Measurements from ENCODE around the gene IRF2.

The IRF2 gene

DNA sequence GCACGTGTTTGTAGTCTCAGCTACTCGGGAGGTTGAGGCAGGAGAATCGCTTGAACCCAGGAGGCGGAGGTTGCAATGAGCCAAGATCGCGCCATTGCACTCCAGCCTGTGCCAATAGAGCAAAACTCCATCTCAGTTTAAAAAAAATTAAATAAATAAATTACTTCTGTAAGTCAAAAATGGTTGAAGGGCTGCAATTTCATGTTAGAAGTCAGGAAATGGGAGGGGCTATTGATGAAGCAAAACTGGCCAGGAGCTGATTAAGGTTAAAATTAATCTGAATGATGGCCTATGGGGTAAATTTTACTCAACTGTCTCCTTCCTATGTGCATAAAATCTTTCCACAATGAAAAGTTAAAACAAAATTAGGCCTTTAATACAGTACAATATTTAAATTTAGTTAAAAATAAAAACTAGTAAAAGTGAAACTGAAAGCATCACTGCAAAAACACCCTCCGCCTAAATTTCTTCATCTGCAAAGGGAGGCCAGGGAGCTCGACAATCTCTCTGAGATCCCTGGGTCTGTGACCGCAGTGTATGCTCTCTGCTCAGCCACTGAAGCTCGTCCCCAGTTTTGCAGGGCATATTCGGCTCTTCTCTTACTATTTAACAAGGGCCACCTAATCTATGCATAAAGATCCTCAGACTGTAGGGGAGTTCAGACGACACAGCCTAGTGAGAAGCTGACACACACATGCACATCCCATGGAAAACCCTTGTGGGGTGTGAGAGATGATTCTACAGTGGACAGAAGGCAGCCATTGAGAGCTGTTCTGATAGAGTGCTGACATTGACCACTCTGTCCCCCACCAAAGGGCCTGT lies 57.2 kb downstream of the IRF2 start:
- peak; percentile 41 for DNase-seq (ENCODE audit: low read depth, low spot score)
- H3K4me3 ChIP-seq (ENCODE audit: low read length) = peak overlapping the region; percentile 40

DNA sequence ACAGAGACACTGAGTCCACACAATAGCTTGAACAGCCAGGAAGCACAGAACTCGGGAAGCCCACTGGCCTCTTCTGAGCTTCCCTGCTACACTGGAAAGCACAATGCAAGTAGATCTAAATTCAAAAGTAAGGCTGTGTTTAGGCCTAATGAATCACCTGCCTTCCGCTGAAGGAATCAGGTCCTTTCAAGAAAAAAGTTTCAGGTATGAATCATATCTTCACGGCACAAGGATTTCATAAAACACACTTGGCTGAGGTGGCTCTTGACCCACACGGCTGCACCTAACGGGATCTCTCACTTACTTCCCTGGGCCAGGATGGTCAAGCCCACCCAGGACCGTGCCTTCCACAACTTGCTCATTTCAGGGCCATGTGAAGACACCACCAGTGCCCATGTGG lies 59.3 kb downstream of the IRF2 start:
- H3K4me3 ChIP-seq (ENCODE audit: low read length) = no peak overlapping the region
- no peak for DNase-seq (ENCODE audit: low read depth, low spot score)

DNA sequence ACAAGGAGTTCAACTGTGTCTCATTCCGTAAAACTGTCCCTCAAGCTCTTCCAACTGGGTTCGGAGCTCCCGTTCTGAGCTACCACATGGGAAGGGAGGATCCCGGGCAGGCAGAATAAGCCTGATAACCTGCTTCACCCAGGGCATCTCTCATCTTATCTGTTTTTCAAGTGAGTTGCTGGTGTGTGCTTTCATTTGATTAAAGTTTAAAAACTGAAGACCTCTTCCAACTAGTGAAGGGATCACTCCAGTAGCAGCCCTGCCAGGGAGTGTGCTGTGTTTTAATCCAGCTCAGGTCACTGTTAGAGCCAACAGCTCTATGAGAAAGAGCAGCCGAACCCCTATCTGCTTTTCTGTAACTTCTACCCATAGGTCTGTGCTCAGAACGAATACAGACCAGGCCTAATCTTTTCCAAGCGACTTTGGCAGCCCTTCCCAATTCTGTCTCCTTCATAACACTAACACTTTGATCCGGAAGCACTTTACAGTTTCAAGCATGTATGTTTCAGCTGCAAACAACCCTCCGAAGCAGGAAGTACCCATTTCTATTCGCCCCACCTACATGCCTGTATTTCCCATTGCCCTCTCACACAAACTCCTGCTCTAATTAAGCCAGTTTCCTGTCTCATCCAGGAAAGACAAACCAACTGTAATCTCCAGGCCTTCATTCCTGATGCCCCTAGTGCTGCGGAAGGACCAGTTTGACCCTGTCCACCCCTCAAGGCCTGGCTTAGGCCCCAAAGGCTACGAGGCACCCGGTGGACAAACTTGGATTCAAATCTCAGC lies 60.9 kb downstream of the IRF2 start:
- DNase-seq (ENCODE audit: low read depth, low spot score) = peak; percentile 28
- no peak overlapping the region for H3K4me3 ChIP-seq (ENCODE audit: low read length)

DNA sequence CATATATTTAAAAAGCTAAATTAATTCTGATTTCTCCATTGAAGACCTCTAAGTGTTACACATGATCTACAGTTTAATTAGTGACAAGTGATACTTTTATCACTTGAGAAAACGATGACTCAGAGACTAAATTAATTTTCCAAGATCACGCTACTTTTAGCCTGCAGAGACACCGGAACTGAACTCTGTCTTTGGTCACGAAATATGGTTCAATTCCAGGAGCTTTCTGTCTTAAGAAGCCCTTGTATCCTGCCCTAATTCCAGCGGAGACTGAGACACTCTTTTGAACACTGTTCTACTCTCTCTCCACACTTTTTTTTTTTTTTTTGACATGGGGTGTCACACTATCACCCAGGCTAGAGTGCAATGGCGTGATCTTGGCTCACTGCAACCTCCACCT lies 63.6 kb downstream of the IRF2 start:
- no peak for DNase-seq (ENCODE audit: low read depth, low spot score)
- H3K4me3 ChIP-seq (ENCODE audit: low read length) = no peak overlapping the region

DNA sequence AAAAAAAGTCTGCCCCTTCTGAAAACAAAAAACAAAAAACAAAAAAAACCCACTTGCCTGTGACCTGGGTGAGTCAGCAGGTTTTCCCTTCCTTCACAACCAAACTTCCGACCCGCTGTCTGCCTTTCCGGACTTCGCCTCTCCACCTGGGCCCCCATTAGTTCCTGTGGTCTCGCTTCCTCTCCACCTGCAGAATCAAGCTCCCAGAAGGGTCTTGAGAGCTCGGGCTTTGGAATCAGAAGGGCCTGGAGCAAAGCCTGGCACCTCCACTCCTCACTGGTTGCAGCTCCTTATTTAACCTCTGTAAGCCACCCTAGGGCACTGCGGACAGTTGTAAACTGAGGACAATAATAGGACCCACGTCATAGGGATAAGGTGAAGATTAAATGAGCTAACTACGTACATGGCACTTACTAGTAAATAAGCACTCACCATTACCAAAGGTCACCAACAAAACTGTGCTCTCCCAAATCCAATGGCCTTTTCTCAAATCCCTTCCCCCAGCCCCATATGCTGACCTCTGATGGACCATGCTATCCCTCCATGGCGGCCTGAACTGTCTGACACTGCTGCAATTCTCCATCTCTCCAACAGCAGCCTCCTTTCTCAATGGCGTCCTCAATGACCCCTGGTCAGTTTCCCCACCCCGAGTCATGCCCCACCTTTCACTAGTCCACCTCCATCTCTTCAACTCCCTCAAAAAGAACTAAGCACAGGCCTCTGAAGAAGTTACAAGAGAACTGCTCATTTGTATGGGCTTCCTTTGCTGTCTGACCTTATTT lies 64.2 kb downstream of the IRF2 start:
- no peak overlapping the region for H3K4me3 ChIP-seq (ENCODE audit: low read length)
- DNase-seq (ENCODE audit: low read depth, low spot score) = peak; percentile 87

DNA sequence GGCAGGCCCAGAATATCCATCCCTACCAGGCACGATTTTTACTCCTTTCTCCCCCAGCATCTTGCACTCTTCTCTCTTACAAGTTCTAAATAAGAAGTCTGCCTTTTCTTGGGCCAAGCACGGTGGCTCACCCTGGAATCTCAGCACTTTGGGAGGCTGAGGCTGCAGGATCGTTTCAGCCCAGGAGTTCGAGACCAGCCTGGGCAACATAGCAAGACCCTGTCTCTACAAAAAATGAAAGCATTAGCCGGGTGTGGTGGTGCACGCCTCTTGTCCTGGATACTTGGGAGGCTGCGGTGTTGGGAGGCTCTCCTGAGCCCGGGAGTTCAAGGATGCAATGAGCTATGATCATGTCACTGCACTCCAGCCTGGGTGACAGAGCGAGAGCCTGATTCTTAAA lies 64.8 kb downstream of the IRF2 start:
- DNase-seq (ENCODE audit: low read depth, low spot score) = no peak

DNA sequence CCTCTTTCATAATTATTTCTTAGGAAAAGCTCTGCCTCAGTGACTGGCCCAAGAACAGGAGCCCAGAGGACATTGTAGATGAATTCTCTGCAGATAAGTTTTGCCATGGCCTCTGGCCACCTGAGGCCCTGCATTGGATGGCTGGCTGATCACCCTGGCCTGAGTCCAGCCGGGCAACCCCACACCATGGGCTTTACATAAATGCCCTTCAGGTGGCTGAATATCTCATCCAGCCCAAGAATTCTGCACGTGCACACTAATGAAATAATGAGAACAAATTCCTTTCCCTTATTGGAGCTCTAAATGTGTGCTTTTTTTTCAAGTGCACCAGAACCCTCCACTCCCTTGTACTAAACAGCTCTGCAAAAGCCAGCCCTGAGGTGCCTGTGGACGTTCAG lies 65.7 kb downstream of the IRF2 start:
- no peak overlapping the region for H3K4me3 ChIP-seq (ENCODE audit: low read length)
- no peak for DNase-seq (ENCODE audit: low read depth, low spot score)

More for the DNA sequence above, 64.8 kb downstream of the IRF2 start:
- 0 out of 2 replicates have a peak overlapping the region, but pooled peaks have one; percentile 6 for H3K4me3 ChIP-seq (ENCODE audit: low read length)

DNA sequence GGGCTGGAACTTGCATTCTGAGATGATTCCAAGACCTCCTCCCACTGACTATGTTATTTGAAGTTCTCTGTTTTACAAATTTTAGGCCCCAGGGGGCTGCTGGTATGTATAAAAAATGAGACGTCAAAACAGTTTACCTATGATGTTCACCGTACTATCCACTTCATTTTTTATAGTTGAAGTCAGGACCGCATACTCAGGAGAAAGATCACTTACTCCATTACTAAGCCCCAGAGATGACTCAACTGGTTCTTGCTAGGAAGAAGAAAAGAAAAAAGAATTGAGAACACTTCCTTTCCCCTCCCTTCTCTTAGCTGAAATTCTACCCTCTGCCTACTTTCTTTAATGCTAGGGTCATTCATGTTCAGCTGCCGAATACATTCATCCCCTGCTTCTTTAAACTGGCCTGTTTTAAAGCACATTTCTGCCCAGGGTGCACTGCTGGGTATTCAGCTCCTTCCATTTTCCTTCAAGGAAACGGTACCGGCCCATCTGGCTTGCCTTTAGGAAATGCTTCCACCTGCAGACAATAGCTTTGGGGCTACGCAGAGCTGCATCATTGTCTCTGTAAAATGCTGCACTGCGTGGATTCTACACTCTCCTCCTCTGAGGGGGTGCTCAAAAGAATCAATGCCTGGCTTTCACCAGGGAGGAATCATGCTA lies 66.2 kb downstream of the IRF2 start:
- DNase-seq (ENCODE audit: low read depth, low spot score) = no peak

DNA sequence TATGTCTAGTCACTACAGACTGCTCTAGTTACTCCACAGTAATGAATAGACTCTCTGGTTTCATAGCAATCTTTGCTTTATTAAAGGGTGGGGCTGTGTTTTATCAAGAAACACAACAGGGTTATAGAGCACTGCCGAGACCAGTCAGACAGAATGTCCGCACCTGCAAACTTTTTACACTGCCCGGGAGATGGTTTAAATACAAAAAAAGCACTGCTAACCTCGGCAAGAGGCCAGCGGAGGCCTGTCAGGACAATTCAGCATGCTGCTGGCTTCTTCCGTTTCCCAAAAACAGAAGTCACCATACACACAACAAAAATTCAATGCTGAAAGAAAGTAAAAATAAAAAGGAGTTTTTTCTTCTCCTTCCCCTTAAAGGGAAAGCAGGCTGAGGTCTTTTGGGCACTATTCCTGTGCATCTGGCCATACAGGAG lies 67.4 kb downstream of the IRF2 start:
- H3K4me3 ChIP-seq (ENCODE audit: low read length) = no peak overlapping the region
- no peak for DNase-seq (ENCODE audit: low read depth, low spot score)

More for the DNA sequence above, 66.2 kb downstream of the IRF2 start:
- H3K4me3 ChIP-seq (ENCODE audit: low read length) = no peak overlapping the region

DNA sequence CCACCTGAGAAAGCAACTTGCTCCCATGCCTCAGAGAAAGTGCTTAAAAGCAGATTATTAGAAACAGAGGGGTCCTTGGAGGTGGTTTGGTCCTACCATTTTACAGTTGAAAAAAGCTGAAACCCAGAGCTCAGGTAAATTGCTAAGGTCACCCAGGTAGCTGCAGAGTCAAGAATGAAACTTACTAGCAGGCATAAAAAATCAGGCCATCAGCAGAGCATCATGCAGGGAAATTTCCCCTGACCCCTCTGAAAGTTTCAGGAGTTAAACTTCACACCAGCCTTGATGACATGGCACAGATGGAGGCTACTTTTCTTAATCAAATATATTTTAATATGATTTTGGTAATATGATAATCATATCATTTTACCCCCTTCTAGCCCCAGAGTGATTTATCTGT lies 70.3 kb downstream of the IRF2 start:
- H3K4me3 ChIP-seq (ENCODE audit: low read length) = no peak overlapping the region
- DNase-seq (ENCODE audit: low read depth, low spot score) = no peak

DNA sequence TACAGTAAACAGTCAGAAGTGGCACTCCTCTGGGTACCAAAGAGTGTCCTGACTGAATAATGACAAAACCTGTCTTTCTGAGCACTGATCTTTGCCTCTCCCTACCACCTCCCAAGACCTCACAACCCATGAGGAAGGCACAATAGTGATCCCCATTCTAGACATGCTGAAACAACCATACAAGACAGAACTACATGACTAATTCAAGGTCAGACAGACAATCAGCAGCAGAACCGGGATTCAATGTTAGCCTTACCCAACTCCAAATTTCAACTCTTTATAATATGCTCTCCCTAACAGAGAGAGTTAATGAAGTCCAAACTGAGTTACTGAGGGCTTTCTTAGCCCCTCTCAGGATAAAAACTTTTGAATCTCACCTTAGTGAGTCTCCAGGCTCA lies 71.0 kb downstream of the IRF2 start:
- no peak for DNase-seq (ENCODE audit: low read depth, low spot score)
- H3K4me3 ChIP-seq (ENCODE audit: low read length) = no peak overlapping the region

DNA sequence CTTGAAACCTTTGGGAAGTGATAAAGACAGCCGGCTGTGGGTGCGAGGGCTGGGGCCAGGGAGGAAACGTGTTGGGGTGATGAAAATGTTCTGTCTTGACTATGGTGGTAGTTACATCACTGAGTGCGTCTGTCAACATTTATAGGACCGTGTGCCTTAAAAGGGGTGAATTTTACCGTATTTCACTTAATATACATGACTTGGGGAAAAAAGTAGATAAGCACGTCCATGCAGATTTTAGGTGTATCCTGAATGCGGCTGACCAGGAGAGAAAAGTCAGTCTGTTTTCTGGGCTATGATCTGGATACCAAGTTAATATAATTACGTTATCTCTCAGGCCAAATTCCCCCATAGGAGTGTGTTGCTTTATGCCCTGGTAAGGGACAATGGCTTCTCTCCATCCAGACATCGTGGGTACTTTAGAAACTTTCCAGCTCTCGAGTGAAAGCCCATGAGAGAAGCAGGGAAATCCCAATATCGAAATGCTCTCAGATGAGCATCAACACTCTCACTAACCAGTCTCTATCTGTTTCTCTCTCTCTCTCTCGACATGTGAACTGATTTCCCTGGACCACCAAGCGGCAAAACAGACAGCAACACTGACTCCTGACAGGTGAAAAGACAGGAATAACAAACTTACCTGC lies 71.5 kb downstream of the IRF2 start:
- no peak for DNase-seq (ENCODE audit: low read depth, low spot score)

DNA sequence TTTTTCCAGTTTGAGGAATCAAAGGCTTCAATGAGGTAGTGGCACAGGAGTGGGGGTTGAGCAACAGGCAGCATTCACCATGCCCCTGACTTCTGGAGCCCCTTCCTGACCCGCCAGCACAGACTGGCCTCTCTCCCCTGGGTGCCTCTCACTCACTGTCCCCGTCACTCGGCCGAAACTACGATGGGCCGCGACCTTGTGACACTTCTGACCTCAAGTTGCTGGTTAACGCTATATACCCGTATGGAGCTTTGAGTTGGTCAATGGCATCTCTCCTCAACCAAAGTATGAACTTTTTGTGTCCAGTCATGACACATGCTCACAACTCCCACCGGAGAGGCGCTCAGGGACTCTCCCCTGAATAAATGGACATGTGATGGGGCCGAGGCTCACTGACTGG lies 72.1 kb downstream of the IRF2 start:
- H3K4me3 ChIP-seq (ENCODE audit: low read length) = no peak overlapping the region
- DNase-seq (ENCODE audit: low read depth, low spot score) = no peak

More for the DNA sequence above, 71.5 kb downstream of the IRF2 start:
- no peak overlapping the region for H3K4me3 ChIP-seq (ENCODE audit: low read length)

DNA sequence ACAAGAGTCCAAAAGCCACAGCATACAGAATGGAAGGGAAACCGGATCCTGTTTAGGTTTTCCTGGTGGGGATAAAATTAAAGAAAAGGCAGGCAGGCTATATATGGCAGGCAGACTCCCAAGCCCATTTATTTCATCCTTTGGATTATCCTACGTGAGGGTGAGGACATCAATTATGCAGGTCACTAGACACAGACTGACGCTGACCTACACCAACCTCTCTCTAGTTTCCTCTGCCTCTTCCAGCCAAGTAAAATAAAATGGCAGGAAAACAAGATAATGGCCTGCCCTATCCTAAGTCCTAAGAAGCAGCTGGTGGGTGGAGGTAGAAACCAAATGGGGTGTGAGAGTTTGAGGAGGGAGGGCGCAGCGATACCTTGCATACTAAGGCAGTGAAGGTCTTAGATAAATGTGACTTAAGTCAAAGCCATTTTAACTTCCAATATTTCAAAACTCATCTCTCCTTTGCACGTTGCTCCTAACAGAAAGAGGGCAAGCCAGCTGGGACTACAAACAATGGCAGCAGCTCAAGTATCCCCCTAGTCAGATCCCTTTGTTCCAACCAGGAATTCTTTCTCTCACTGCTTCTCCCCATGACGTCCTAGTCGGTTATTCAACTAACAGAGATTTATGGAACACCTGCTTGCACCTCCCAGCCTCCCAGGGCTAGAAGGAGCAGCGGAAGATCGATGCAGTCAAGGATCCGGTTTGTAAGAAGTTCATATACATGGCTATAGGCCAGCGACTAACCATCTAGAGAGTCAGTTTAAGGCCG lies 72.8 kb downstream of the IRF2 start:
- no peak overlapping the region for H3K4me3 ChIP-seq (ENCODE audit: low read length)
- no peak for DNase-seq (ENCODE audit: low read depth, low spot score)

DNA sequence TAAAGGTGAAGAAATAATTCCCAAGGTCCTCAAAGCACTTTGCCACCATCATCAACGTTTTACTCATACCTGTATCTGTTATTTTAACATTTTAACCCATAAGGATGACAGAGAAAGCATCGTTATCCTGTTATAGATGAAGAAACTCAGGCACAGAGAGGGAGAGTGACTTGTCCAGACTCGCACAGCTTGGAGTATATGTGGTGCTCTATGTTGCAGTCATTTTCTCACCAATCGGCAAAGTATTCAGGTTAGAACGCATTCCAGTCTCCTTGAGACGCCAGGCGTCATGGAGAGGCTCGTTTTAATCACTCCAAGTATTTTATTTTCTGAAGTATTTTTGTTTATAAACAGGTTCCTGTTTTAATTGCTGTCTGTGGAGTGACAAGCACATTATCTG lies 73.5 kb downstream of the IRF2 start:
- DNase-seq (ENCODE audit: low read depth, low spot score) = no peak

DNA sequence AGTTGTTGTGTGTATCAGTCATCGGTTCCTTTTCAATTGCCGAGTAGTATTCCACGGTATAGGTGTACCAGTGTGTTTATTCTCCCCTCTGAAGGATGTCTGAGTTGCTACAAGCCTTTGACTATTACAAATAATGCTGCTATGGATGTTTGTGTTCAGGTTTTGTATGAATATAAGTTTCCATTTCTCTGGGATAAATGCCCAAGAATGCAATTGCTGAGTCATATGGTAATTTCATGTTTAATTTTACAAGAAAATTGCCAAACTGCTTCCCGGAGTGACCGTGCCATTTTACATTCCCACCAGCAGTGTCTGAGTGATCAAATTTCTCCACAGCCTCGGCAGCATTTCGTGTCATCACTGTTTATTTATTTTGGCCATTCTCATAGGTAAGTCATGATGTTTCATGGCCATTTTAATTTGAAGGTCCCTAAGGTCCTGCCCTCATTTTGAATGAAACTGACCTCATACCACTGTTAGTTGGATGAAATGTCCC lies 73.9 kb downstream of the IRF2 start:
- no peak for DNase-seq (ENCODE audit: low read depth, low spot score)
- no peak overlapping the region for H3K4me3 ChIP-seq (ENCODE audit: low read length)

More for the DNA sequence above, 73.5 kb downstream of the IRF2 start:
- H3K4me3 ChIP-seq (ENCODE audit: low read length) = no peak overlapping the region

DNA sequence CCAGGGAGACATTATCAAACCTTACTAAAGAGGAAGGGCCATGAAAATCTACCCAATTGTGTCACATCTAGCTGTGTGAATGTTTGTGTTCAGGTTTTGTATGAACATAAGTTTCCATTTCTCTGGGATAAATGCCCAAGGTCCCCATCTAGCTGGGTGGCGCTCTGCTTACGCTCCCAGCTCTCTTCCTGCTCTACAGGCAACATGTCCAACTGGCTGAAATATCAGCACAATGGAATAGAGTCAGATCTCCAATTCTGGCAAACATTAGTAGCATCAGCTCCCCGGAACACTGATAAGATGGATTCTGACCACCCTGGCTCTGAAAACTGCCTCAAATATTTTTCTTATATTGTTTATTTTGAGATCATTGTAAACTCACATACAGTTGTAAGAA lies 74.8 kb downstream of the IRF2 start:
- no peak overlapping the region for H3K4me3 ChIP-seq (ENCODE audit: low read length)
- DNase-seq (ENCODE audit: low read depth, low spot score) = no peak
